Measurements from ENCODE around the gene ETV7. TPM values are rescaled to one million over a fixed set of nuclear protein-coding genes. Genes with fewer than 3 reads are reported as not detected.

ETV7 gene
- total and polyA plus RNA-seq, 2 of the 13 experiments (the other 11 are each of a cell fraction or from before 2014, with no cell fraction given): not detected

DNA sequence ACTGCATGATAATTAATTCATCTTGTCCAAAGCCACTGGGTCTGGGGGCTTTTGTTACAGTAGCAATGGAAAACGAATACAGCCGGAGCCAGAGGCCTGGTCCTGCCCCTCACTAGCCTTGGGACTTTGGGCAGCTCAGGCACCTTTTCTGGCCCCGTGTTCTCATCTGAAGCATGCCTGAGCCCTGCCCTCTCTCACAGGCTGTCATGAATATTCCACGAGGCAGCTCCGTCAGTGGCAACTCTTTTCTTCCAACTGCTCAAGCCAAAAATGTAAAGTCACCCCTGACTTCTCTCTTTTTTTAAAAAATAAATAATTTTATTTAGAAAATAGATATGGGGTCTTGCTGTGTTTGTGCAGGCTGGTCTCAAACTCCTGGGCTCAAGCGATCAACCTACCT is 56.1 kb downstream of the ETV7 start (continued):
- TF ChIP-seq HNRNPK (IDR thresholded peaks at IDR 0.05; ENCODE audit: low read depth, low read length, poor library complexity, severe bottlenecking): no peak
- TF ChIP-seq SMC3 (IDR thresholded peaks at IDR 0.05; ENCODE audit: low read length): no peak
- TF ChIP-seq, protein P1, sequence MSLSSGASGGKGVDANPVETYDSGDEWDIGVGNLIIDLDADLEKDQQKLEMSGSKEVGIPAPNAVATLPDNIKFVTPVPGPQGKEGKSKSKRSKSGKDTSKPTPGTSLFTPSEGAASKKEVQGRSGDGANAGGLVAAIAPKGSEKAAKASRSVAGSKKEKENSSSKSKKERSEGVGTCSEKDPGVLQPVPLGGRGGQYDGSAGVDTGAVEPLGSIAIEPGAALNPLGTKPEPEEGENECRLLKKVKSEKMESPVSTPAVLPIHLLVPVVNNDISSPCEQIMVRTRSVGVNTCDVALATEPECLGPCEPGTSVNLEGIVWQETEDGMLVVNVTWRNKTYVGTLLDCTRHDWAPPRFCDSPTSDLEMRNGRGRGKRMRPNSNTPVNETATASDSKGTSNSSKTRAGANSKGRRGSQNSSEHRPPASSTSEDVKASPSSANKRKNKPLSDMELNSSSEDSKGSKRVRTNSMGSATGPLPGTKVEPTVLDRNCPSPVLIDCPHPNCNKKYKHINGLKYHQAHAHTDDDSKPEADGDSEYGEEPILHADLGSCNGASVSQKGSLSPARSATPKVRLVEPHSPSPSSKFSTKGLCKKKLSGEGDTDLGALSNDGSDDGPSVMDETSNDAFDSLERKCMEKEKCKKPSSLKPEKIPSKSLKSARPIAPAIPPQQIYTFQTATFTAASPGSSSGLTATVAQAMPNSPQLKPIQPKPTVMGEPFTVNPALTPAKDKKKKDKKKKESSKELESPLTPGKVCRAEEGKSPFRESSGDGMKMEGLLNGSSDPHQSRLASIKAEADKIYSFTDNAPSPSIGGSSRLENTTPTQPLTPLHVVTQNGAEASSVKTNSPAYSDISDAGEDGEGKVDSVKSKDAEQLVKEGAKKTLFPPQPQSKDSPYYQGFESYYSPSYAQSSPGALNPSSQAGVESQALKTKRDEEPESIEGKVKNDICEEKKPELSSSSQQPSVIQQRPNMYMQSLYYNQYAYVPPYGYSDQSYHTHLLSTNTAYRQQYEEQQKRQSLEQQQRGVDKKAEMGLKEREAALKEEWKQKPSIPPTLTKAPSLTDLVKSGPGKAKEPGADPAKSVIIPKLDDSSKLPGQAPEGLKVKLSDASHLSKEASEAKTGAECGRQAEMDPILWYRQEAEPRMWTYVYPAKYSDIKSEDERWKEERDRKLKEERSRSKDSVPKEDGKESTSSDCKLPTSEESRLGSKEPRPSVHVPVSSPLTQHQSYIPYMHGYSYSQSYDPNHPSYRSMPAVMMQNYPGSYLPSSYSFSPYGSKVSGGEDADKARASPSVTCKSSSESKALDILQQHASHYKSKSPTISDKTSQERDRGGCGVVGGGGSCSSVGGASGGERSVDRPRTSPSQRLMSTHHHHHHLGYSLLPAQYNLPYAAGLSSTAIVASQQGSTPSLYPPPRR (CRISPR knock-in tag; IDR thresholded peaks at IDR 0.05; ENCODE audit: borderline replicate concordance): no peak
- TF ChIP-seq CREBL2 (CRISPR knock-in tag; IDR thresholded peaks at IDR 0.05; ENCODE audit: borderline replicate concordance): no peak
- TF ChIP-seq SMARCC2 (IDR thresholded peaks at IDR 0.05): no peak

- H3K4me1 ChIP-seq (ENCODE audit: insufficient read depth, low read length): peaks cover 16% of the 10 kb centered on the region
- in situ Hi-C loops (cut with HindIII; ENCODE audit: extremely low pct_ligation_motif_present, low pct_unique_long_range_greater_than_20kb): no loop called here
- POLR2A ChIA-PET: no interaction called here
- WGBS (ENCODE audit: low lambda C conversion rate): 63% methylated on average over 9 of the region's 14 CpGs
- no peaks in the 10 kb centered on the region for H3K79me2 ChIP-seq (ENCODE audit: insufficient read depth, low read length)
- BruUV-seq (replicated peaks): no TSS peak
- ATAC-seq (no peak), DNase-seq (ENCODE audit: low spot score) (no peak), FAIRE-seq (no peak)
- peaks cover 4 to 46% of the 10 kb centered on the region in 2 experiments; a peak in 4 of 5 replicates for H3K27me3 ChIP-seq (ENCODE audit: control insufficient read depth in 1 of 2, insufficient read depth in 2 of 2, low read length in 2 of 2)
- H3K36me3 ChIP-seq (replicated peaks in 1 of 2; ENCODE audit: control insufficient read depth in 1 of 2, insufficient read depth in 2 of 2, low read length in 2 of 2): no peaks in the 10 kb centered on the region; a peak in 1 of 5 replicates
- no peak overlapping the region for H2AFZ ChIP-seq (ENCODE audit: low read length)
- no peak overlapping the region for H3K4me3 ChIP-seq (replicated peaks in 1 of 3; ENCODE audit: insufficient read depth in 1 of 3, low read depth in 2 of 3, low read length in 3 of 3)
- H3K9ac ChIP-seq (ENCODE audit: insufficient read depth, low read depth, low read length): no peak overlapping the region
- H3K27ac ChIP-seq (ENCODE audit: extremely low read length, insufficient read depth, low read length): no peak overlapping the region
- H4K20me1 ChIP-seq (ENCODE audit: insufficient read depth, low read length): no peaks in the 10 kb centered on the region
- TF ChIP-seq ZNF614 (CRISPR knock-in tag; IDR thresholded peaks at IDR 0.05; ENCODE audit: borderline replicate concordance) (no peak), ZNF543 (CRISPR knock-in tag; IDR thresholded peaks at IDR 0.05) (no peak), KDM6A (CRISPR knock-in tag; IDR thresholded peaks at IDR 0.05; ENCODE audit: low read depth) (no peak), GATAD1 (CRISPR knock-in tag; IDR thresholded peaks at IDR 0.05) (no peak), ARID2 (CRISPR knock-in tag; IDR thresholded peaks at IDR 0.05; ENCODE audit: borderline replicate concordance) (no peak), FOXM1 (CRISPR knock-in tag; IDR thresholded peaks at IDR 0.05) (no peak), AGO1 (IDR thresholded peaks at IDR 0.05; ENCODE audit: low read depth, low read length, poor library complexity, severe bottlenecking) (no peak), DNMT3B (CRISPR knock-in tag; conservative IDR thresholded peaks at IDR 0.05) (no peak)
- CTCF ChIA-PET (ENCODE audit: low intra/inter-chr PET ratio, low total read pairs): no interaction called here
- H3K9me3 ChIP-seq (ENCODE audit: low read length): no peaks in the 10 kb centered on the region
- no peak overlapping the region for H3K4me2 ChIP-seq (ENCODE audit: low read depth, low read length)
- intact Hi-C loops (cut with micrococcal nuclease; ENCODE audit: unreplicated experiment): no loop called here
Observed at GRCh38 chr6:36330366-36330765, 57.1 kb downstream of the ETV7 start.
